ENCODE measurements around the gene GALNT18.

The GALNT18 gene

GRCh38 chr11:11538277-11538960 is 83.4 kb downstream of the GALNT18 start:
- H3K9me3 ChIP-seq = no peaks in the 10 kb centered on the region
- no peaks in the 10 kb centered on the region for H3K36me3 ChIP-seq
- no peak overlapping the region for H3K4me3 ChIP-seq (ENCODE audit: low read depth, low read length)
- no peaks in the 10 kb centered on the region; the same call in 1 of the 2 replicates for H3K27me3 ChIP-seq
- TF ChIP-seq CTCF (IDR thresholded peaks at IDR 0.05; ENCODE audit: low read depth, low read length) = no peak
- peaks cover 11% of the 10 kb centered on the region for H3K4me1 ChIP-seq
- DNase-seq = peak; percentile 71

GRCh38 chr11:11537871-11538270 is 83.9 kb downstream of the GALNT18 start:
- DNase-seq = peak; percentile 18
- no peaks in the 10 kb centered on the region; the same call in 1 of the 2 replicates for H3K27me3 ChIP-seq
- peaks cover 14% of the 10 kb centered on the region for H3K4me1 ChIP-seq

GRCh38 chr11:11537372-11537771 is 84.4 kb downstream of the GALNT18 start:
- no peak overlapping the region for H3K4me3 ChIP-seq (ENCODE audit: low read depth, low read length)
- TF ChIP-seq CTCF (IDR thresholded peaks at IDR 0.05; ENCODE audit: low read depth, low read length) = no peak
- peaks cover 14% of the 10 kb centered on the region for H3K4me1 ChIP-seq
- no peaks in the 10 kb centered on the region for H3K9me3 ChIP-seq
- no peak for DNase-seq
- H3K36me3 ChIP-seq = no peaks in the 10 kb centered on the region
- H3K27me3 ChIP-seq = no peaks in the 10 kb centered on the region; the same call in 1 of the 2 replicates

More at GRCh38 chr11:11537871-11538270, 83.9 kb downstream of the GALNT18 start:
- no peaks in the 10 kb centered on the region for H3K36me3 ChIP-seq
- no peaks in the 10 kb centered on the region for H3K9me3 ChIP-seq
- H3K4me3 ChIP-seq (ENCODE audit: low read depth, low read length) = no peak overlapping the region
- TF ChIP-seq CTCF (IDR thresholded peaks at IDR 0.05; ENCODE audit: low read depth, low read length) = no peak

GRCh38 chr11:11536650-11537049 is 85.2 kb downstream of the GALNT18 start:
- H3K36me3 ChIP-seq = no peaks in the 10 kb centered on the region
- no peaks in the 10 kb centered on the region for H3K9me3 ChIP-seq
- H3K27me3 ChIP-seq = no peaks in the 10 kb centered on the region; the same call in 1 of the 2 replicates
- peaks cover 14% of the 10 kb centered on the region for H3K4me1 ChIP-seq
- DNase-seq = no peak
- H3K4me3 ChIP-seq (ENCODE audit: low read depth, low read length) = no peak overlapping the region
- no peak for TF ChIP-seq CTCF (IDR thresholded peaks at IDR 0.05; ENCODE audit: low read depth, low read length)

DNA sequence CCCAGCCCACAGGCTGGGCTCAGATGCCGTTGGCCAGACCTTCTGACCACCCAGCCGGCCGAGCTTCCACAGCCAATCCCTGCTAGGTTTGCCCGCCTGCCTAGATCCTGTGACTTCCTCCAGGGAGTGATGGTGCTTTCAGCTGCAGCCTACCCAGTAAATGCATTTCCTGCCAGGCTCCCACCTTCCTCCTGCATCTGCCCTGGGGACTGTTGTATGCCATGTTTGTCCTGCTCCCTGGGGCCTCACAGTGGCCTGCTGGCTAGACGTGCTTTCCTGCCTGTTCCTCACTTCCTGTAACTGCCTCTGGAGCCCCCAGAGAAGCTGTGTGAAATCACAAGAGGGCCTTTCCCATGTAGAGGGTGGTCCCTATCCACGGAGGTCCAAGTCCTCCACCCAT is 86.2 kb downstream of the GALNT18 start:
- Histone ChIP-seq H3K36me3 (no peaks in the 10 kb centered on the region), H3K27me3 (no peaks in the 10 kb centered on the region; the same call in 1 of the 2 replicates), H3K4me3 (ENCODE audit: low read depth, low read length) (no peak overlapping the region), H3K9me3 (no peaks in the 10 kb centered on the region), H3K4me1 (peaks cover 14% of the 10 kb centered on the region)
- peak; percentile 57 for DNase-seq
- TF ChIP-seq CTCF (IDR thresholded peaks at IDR 0.05; ENCODE audit: low read depth, low read length) = no peak

DNA sequence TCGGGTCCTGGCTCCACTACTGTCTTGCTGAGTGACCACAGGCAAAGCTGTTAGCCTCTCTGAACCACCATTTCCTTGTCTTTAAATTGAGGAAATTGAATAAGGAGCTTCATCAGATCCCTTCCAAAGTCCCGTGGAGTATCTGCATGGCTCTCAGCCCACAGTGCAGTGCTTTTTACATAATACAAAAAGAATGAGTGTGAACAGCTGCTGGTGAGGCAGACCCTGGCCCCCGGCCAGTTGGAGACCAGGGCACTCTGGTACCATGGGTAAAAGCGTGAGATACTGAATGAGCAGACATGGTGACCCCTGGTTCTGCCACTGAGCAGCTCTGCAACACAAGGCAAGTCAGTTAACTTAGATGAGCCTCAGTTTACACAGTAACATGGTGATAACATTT is 86.8 kb downstream of the GALNT18 start:
- Histone ChIP-seq H3K27me3 (no peaks in the 10 kb centered on the region), H3K9me3 (no peaks in the 10 kb centered on the region), H3K36me3 (no peaks in the 10 kb centered on the region), H3K4me3 (ENCODE audit: low read depth, low read length) (no peak overlapping the region), H3K4me1 (peaks cover 14% of the 10 kb centered on the region)
- TF ChIP-seq CTCF (IDR thresholded peaks at IDR 0.05; ENCODE audit: low read depth, low read length) = no peak
- peak; percentile 20 for DNase-seq
